NK-92 (cell line): ENCODE data around the gene ZFHX2.
A peak's percentile ranks its signal among the peaks of the same experiment; 100 is the strongest.

ENCODE experiments used
- DNase-seq: peaks from one replicate; lab custom pipeline; 2025; ENCODE audit not compliant: unreplicated experiment; lab: John Stamatoyannopoulos, UW

The ZFHX2 gene

DNA sequence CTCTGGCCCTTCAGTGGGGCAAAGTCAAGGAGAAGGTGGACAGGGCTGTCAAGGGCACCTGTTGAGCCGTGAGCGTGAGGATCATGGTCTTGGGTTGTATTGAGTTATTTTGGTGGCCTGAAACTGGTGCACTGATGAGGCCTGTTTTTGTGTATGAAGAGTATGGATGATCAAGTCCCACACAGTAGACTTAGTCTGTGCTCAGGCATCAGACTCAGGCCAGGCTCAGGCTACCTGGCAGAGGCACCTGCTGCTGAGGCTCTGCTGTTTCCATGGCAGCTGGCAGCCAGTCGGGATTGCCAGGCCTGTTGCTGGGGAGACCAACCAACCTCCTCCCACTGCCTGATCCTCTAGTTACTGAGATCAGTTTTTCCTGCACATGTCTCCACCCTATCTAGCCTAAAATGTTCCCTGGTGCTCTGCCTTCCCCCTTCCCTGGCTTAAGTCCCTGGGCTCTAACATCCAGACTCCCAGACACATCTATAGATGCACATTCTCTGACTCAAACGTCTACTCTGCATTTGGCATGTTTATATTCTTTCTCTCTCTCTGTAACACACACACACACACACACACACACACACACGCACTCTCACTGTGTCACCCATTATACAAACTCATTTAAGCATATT is 21.9 kb upstream of the ZFHX2 start:
- no peak for DNase-seq

DNA sequence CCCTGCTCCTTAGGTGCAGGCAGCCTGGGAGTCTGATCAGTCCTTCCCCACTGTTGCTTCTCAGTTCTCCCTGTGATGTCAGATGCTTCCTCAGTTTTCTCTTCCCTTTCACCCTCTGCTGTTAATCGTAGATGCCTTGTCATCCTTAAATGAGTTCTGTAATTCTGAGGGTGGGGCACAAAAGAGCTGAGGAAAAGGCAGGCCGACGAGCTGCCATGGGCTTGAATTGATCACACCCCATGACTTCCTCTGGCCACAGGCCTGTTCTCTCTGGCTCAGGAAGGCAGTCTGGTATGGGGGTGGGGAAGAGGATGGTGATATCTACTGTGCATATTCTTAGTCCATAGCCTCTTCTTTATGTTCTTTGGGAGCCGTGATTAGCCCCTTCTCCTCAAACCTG is 21.3 kb upstream of the ZFHX2 start:
- DNase-seq, result no peak

DNA sequence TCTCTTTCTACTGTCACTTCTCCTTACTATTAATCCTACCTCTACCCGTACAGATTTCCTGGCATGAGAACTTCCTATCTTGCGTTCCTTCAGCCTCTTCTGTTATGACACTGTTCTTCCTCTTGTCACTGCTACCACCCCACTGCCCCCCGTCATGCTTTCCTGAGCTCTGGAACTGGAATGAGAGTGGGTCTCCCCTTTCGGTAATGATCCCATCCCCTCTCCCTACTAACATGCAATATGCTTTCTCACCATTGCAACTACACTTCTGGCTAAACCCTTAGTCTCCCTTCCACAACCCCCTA is 20.9 kb upstream of the ZFHX2 start:
- DNase-seq, result no peak

DNA sequence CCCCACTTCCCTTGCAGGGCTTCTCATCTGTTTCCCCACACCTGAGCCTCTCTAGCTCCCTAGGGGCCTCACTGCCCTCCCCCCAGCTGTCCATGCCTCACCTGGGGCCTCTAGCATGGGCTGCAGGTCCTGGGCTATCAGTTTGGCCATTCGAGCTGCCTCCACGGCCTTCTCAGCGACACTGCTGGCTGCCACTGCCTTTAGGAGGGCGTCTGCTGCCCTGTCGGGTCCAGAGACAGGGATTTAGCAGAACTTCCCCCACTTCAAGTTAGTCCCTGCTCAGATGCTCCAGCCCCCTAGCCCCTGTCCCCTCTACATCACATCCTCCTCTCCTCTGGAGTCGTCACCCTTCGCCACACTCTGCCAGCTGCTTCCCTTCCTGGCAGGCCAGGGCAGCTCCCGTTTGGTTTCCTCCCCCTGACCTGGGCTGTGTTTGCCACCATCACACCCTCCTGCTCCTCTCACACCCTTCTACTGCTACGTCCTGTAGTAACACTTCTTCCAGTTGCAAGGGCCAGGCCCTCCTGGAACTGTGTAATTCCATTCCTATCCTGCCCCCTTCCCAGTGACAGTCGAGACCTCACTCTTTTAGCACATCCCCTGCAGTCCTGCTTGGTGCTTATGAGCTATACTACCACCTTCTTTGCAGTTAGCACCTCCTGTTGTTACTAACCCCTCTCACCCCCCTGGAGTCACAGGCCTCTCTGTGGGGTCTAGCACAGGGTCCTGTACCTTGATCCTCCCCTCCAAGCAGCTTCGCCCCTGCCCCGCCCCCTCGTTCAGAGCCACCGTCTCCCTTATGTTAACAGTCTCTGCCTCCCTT is 20.3 kb upstream of the ZFHX2 start:
- DNase-seq, result no peak

DNA sequence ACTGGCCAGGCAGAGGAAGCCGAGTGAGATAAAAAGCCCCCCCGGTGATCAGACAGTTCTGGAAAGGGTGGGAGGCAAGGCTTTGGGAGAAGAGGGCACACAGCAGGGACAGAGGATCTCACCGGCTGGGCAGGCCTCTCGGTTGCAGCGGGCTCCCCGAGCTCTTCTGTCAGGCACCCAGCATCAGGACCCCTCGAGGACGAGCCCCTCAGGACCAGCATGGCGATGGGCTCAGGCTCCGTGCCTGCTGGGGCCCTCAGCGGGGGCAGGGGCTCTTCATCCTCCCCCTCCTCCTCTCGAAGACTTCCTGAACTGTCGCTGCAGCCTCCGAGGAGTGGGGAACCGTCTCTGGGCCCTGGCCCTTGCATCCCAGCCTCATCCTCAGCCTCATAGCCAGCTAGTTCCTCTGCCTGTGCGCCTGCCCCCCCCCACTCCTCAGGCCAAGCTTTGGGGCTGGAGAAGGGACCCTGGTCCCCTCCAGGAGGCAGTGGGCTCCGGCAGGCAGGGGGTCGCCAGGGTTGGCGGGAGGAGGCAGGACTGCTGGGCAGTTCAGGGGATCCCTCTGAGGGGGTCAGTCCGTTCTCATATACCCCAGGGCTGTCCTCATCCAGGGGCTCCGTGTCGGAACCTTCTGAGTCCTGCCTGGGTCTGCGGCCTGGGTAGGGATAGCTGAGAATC is 19.4 kb upstream of the ZFHX2 start:
- no peak for DNase-seq

DNA sequence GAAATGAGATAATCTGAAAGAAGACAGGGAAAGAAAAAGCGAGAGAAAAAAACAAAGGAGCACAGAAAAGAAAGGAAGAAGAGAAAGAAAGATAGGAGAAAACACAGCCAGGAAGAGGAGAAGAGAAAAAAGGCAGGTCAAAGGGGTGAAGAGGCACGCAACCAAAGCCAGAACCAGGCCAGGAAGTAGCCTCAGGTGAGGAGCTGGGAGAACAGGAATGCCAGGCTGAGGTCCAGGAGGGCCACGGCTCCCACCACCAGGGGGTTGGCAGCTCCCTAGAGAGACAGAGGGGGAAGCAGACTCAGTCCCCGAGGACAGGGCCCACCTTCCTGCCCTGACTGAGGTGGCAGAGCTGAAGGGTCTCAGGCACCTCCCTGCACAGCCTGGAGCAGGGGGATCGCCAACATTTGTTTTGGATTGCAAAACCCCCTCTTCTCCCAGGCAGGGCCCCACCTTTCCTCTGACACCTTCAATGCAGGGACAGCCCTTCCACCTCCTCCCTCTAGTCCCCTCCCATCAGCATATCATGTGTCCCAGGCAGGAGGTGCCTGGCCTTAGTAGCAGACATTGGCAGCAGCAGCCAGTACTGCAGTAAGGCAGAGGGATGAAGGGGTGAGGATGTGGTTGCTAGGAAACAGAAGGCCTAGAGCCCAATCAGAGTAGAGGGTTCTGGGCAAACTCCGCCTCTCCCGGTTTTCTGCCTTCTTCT is 18.0 kb upstream of the ZFHX2 start:
- no peak for DNase-seq

DNA sequence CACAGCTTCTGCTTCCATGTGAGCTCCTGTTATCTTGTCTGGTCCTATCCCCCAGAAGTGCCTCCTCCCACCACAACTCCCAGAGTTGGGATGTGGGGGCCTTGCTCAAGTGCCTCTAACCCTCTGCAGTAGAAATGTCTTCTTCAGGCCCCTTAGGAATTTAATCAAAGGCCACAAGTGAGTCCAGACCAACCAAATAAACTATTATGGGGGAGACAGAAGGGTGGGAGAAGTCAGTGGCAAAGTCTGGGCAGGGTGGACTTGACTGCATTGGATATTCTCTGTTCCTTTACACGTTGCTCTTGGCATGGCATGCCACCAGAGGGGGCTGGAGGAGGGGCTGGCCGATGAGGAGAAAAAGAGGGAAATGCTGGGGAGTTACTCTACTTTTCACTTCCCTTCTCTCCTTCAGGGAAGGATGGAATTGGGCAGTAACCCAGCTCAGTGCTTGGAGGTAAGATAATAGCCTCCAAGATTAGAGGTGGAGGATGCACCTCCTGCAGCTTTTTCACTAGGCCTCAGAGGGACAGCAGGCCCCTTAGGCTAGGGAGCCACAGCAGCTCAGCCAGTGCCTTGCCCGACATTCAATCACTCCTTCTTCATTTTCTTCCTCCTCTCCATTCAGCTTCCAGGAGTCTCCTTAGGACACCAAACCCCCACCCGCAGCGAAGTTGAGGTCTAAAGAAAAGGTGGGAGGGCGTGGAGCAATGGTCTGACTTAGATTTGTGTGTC is 17.2 kb upstream of the ZFHX2 start:
- no peak for DNase-seq

DNA sequence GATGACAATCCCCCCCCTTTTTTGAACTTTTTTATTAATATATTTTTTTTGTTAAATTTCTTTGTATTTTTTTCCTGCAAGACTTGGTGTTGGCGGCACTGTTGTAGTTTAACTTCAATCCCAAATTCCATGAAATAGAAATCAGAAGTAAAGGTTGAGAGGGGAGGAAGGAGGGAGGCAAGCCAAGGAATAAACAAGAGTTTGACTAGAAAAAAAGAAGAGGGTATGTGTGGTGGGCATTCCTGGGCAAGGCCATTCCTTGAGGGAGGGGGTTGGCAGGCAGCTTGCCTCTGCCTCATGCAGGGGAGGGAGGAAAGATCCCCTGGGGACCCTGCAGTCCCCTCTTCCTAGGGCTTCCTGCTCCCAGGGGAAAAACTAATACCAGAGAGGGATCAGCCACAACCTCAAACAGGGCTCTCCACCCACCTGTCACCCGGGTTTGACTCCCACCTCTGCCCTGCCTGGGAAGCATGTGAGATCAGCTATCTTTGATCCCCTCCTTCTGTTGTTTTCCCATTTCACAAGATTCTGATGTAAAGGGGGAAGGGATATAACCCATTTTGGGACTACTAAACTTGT is 16.5 kb upstream of the ZFHX2 start:
- DNase-seq, result no peak

DNA sequence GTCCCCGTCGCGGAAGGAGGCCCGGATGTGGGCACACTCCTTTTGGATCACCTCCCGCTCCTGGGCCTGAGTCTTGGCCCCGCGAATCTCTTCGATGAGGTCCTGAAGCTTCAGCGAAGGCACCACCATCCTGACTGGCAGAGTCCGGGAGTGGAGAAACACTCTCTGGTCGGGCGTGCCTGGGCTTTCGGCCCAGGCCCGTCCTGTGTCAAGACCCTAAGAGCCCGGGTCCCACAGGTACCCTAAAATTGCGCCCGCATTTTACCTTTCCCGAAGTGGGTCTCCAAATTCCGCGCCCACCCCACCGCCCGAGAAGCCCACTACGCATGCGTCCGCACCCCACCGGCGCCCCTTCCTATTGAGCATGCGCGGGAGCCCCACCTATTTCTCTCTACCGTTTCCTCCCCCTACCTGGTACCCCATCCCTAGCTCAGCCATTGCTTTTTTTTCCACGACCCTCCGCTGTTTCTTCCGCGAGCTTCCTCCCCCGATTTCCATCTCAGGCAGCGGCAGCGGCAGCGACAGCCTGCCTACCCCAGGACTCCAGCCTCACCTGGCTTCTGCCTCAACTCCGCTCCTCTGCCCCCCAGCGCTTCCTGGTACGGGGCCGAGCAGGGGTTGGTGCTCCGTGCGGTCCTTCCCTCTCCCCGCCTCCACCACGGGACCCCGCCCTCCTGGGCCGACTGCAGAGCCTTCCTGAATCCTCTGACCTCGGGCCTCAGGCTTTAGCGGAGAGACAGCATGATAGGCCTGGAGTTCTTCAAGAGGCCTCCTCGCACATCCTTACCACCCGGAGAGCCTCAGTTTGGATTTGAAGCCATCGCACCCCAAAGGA is 15.8 kb upstream of the ZFHX2 start, which contains the start of gene AP1G2:
AP1G2 (minus strand) TSS at position 606 of the 835 bp plus-strand sequence; CDS start at position 129, 477 bp downstream.
- DNase-seq, result peak; percentile 6

DNA sequence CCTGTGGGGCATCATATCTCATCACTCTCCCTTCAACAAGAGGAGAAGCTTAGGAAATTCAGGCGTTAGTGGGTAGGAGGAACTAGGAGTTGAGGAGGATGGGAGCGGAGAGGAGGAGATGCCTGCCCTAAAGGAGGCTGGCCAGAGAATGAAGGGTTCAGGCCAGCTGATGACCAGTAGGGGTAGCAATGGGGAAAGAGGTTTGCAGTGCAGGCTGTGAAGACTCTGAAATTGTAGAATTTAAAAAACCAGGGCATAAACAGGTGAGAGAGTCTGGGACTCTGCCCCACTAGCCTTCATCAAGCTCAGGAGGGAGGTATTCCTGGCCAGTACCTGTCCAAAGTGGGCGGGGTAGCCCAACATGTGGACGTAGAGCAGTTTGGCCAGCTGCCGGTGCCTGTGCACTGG is 15.2 kb upstream of the ZFHX2 start:
- DNase-seq, result no peak

DNA sequence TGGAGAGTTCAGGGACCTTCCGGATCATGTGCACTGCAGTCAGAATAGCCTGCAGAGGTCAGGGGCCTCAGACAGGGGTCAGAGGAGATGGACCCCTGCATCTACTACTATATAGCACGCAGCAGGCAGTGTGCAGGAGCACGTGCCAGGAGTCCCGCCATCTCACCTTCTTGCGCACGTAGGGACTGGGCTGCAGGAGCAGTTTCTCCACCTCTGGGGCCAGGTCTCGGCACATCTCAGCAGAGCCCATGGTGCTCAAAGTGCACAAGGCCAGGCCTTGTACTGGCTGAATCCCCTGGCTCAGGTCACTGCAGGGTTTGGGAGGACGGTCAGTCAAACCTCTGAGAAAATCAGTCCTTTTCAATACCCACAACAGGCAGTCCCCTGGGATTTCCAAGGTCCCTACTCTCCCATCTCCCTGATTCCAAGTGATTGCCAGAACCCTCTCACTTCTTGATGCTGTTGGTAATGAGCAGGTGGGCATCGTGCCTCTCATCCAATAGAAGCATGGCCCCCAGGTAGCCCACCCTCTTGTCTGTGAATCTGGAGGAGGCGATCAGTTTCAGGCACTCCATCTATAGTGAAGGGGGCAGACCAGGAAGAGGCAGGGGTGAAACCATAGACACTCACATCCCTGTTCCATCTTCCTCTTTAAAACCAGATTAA is 14.7 kb upstream of the ZFHX2 start:
- no peak for DNase-seq

DNA sequence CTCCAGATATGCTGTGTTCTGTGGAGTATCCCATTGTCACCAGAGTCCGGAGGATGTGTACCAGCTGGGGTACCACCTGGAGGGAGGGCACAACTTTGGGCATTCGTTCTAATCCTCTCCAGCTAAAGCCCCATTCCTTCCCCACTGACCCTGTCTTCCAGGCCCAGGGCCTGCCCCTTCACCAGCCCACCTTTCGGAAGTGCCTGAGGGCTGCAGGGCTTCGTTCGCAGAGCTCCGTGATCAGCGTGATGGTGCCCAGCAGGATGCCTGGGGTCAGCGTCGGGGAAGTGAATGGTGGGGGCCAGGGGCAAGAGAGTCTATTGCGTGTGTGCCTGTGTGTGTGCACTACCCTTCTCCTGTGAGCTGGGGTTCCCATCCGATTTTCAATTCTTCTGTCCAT is 14.1 kb upstream of the ZFHX2 start:
- DNase-seq, result no peak

DNA sequence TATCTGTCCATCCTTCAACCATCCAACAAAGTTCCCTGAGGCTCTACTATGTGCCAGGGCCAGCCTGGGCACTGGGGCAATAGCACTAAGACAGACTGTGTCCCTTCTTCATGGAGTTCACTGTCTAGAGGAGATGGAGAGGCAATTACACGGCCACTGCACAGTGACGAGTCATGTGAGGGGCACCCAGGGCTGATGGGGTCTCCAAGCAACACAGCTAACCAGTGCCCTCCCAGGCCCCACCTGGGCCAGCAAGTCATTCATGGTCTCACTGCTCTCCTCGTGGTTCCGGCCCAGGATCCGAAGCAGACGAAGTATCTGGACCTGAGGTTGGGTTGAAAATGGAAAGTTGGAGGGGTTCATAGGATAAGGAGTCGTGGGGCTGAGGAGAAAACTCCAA is 13.3 kb upstream of the ZFHX2 start:
- no peak for DNase-seq

DNA sequence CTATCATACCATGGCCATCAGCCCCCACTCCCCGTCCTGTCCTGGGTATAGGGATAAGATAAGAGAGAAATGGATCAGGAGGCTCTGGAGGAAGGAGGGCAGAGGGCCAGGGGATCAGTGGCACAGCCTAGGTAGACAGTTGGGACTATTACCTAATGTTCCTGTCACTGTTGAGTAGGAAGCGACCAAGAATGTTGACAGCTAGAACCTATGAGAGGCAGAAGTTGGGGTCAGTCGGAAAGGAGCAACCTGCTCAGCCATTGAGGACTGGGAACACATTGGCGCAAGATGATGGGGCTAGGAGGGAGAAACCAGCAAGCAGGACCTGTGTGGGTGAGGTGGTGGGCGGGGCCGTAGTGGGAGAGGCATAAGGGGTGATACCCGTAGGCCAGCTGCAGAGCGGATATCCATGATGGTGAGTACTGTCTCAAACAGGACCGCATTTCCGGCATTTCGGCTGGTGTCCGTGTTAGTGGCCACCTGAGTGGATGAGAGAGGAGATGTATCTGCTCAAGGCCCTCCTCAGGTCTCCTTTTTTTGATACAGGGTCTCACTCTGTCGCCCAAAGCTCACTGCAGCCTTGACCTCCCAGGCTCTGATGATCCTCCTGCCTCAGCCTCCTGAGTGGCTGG is 12.7 kb upstream of the ZFHX2 start:
- no peak for DNase-seq

DNA sequence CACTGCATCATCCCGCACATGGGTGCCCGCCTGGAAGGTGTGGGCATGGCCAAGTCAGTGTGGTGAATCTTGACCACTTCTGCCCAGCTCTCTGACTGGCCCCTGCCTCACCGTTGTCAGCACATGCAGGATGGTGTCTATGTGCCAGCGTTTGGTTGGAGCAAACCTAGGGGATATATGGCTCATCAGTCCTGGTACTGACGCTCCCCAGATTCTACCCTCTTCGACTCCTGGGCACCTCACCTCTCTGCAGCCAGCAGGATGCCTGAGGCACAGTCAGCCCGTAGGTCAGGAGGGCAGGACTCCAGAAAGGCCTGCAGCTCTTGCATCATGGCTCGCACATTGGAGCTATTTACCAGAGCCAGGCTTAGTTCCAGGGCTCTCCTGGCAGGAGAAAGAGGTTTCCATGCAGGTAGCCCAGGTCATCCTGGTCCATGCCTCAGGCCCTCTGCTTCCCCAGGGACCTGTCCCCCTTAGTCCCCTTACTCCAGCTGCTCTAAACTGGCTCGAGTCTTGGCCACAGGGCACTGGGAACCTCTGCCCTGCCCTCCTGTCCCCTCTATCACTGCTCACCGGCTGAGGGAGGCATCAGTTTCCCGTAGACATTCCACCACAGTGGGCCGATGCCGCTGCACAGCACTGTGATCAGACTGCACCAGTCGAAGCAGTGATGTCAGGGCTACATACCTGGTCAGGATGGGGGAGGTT is 12.1 kb upstream of the ZFHX2 start:
- no peak for DNase-seq

DNA sequence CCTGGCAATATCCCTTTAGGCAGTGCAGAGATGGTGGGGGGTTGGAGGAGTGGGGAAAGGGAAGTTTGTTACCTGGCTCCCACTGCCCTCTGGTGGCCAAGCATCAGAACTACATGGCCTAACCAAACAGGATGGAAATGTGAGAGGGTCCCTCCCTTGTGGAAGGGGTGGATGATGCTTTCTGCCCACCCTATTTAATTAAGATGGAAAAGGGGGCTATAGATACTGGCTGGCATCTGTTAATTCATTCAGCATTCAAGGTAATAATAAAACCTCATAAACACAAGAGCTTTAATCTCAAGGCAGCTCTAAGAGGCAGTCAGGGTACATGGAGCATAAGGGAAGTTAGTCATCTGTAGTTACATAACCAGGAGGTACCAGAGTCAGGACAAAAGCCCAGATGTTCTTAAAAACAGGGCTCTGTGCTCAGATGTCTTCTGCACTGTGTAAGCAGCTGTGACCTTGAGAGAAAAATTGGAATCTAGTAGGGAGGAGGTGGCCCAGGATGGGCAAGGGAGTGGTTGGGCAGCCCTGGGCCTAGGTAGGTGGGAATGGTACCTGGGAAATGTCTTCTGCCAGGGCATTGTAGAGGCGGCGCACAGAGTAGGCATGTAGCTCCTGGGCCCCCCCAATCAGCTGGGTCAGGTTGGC is 11.4 kb upstream of the ZFHX2 start:
- DNase-seq, result no peak
